Loucy (cell line): ENCODE data around the gene IGSF22.

Experiments used
- EZH2phosphoT487 ChIP-seq: fragments of 200-600 bp; IDR thresholded peaks from 2 replicates; pipeline ENCODE4 v1.6.1; 2018; ENCODE audit warnings: antibody characterized with exemption, mild to moderate bottlenecking, moderate library complexity, borderline replicate concordance
- TF ChIP-seq, protein P1 (sequence below): fragments of 200-600 bp; sonication (generic); conservative IDR thresholded peaks from 2 replicates; pipeline ENCODE4 v1.5.1; 2014; ENCODE audit warnings: mild to moderate bottlenecking, antibody characterized with exemption, low read length

DNA sequence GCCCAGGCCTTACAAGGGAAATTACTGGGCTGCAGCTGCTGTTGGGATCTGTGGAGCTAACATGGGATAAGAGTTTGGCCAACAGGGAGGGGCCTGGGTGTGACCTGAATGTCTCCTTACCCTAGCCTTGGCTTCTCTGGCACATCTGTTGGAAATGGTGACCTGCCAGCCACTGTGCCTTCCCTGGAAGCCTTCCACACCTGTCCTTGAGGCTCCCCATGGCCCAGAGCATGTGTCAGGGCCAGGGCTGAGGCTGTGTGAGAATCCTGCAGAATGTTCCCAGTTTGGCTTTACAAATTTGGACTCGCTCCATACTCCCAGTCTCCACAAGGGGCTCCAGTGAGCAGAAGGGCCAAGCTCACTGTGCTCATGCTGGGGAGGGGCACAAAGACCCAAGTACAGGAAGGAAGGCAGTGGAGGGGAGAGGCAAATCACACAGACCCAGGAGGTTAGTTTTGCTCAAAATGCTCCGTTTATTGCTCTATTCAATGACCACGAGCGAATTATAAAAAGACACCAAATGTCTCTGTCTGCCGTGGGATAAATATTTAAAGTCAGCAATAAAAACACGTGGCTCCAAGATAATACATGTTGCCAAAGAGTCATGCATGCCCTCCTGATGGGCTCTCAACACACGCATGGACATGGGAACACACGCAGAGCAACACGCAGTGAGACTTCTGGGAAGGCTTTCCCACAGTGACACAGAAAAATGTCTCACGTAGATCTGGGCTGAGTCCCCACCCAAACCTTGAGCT lies 1.7 kb upstream of the IGSF22 start:
- TF ChIP-seq, protein P1, sequence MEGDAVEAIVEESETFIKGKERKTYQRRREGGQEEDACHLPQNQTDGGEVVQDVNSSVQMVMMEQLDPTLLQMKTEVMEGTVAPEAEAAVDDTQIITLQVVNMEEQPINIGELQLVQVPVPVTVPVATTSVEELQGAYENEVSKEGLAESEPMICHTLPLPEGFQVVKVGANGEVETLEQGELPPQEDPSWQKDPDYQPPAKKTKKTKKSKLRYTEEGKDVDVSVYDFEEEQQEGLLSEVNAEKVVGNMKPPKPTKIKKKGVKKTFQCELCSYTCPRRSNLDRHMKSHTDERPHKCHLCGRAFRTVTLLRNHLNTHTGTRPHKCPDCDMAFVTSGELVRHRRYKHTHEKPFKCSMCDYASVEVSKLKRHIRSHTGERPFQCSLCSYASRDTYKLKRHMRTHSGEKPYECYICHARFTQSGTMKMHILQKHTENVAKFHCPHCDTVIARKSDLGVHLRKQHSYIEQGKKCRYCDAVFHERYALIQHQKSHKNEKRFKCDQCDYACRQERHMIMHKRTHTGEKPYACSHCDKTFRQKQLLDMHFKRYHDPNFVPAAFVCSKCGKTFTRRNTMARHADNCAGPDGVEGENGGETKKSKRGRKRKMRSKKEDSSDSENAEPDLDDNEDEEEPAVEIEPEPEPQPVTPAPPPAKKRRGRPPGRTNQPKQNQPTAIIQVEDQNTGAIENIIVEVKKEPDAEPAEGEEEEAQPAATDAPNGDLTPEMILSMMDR = peak; percentile 87
- no peak for TF ChIP-seq EZH2phosphoT487
